HUDEP-2 (cell line): ENCODE results near the gene GPR107.

Experiments used
- DNase-seq, 76 experiments: peaks; one replicate each; lab custom pipeline; 2025; ENCODE audit not compliant: unreplicated experiment in 76 of 76; lab: John Stamatoyannopoulos, UW

The GPR107 gene

GRCh38 chr9:130053109-130053503, 600 bp upstream of the GPR107 start:
- no peak for DNase-seq

- DNase-seq, result no peak
Measured at GRCh38 chr9:130054325-130054786, 650 bp downstream of the GPR107 start.

- DNase-seq, result no peak
Measured at GRCh38 chr9:130054820-130055219, 1.1 kb downstream of the GPR107 start.

GRCh38 chr9:130058154-130058553, 4.4 kb downstream of the GPR107 start:
- no peak for DNase-seq

GRCh38 chr9:130058887-130059286, 5.2 kb downstream of the GPR107 start:
- DNase-seq, result no peak

- no peak for DNase-seq
Measured at GRCh38 chr9:130060296-130060695, 6.6 kb downstream of the GPR107 start.

- no peak for DNase-seq
Measured at GRCh38 chr9:130062750-130063149, 9.0 kb downstream of the GPR107 start.

- DNase-seq, result no peak
Measured at GRCh38 chr9:130064621-130065020, 10.9 kb downstream of the GPR107 start.

- DNase-seq, result no peak
Measured at GRCh38 chr9:130069048-130069447, 15.3 kb downstream of the GPR107 start.

- no peak for DNase-seq
Measured at GRCh38 chr9:130072515-130073235, 19.0 kb downstream of the GPR107 start.

GRCh38 chr9:130073373-130073772, 19.7 kb downstream of the GPR107 start:
- DNase-seq, result no peak

- DNase-seq, result no peak
Measured at GRCh38 chr9:130078547-130078946, 24.8 kb downstream of the GPR107 start.

GRCh38 chr9:130084337-130084736, 30.6 kb downstream of the GPR107 start:
- no peak for DNase-seq

- no peak for DNase-seq
Measured at GRCh38 chr9:130088051-130088450, 34.3 kb downstream of the GPR107 start.

- no peak for DNase-seq
Measured at GRCh38 chr9:130089141-130089540, 35.4 kb downstream of the GPR107 start.

- DNase-seq, result no peak
Measured at GRCh38 chr9:130090915-130091314, 37.2 kb downstream of the GPR107 start.

GRCh38 chr9:130092910-130093309, 39.2 kb downstream of the GPR107 start:
- DNase-seq, result no peak

GRCh38 chr9:130095872-130096271, 42.2 kb downstream of the GPR107 start:
- no peak for DNase-seq

GRCh38 chr9:130100681-130101080, 47.0 kb downstream of the GPR107 start:
- DNase-seq, result no peak

GRCh38 chr9:130101915-130102314, 48.2 kb downstream of the GPR107 start:
- DNase-seq, result no peak

- DNase-seq, result no peak
Measured at GRCh38 chr9:130104491-130105193, 50.9 kb downstream of the GPR107 start.

- DNase-seq, result no peak
Measured at GRCh38 chr9:130106860-130107233, 53.1 kb downstream of the GPR107 start.
